Measurements from ENCODE around the gene FCN1. TPM values are rescaled to one million over a fixed set of nuclear protein-coding genes. Genes with fewer than 3 reads are reported as not detected.

Gene FCN1
- total RNA-seq, 1 donor from 2014 or later: not detected

- peaks cover 13% of the 10 kb centered on the region for H3K27me3 Mint-ChIP-seq (ENCODE audit: insufficient read depth, low read depth)
- Histone ChIP-seq H2AFZ (replicated peaks) (no peak overlapping the region), H3K9me3 (ENCODE audit: low read depth) (no peaks in the 10 kb centered on the region), H3K4me1 (no peaks in the 10 kb centered on the region), H3K4me3 (no peak overlapping the region), H3K27me3 (no peaks in the 10 kb centered on the region), H3K36me3 (no peaks in the 10 kb centered on the region), H3K9ac (no peak overlapping the region), H4K20me1 (ENCODE audit: low read depth) (no peaks in the 10 kb centered on the region), H3K79me2 (ENCODE audit: low read depth) (no peaks in the 10 kb centered on the region), H3K4me2 (no peak overlapping the region), H3F3A (ENCODE audit: low read depth) (no peaks in the 10 kb centered on the region), H3K27ac (no peak overlapping the region)
- H3K27ac Mint-ChIP-seq: peak overlapping the region; percentile 57
- TF ChIP-seq EZH2phosphoT487 (IDR thresholded peaks at IDR 0.05): no peak
- no peak for TF ChIP-seq EZH2 (IDR thresholded peaks at IDR 0.05)
- TF ChIP-seq CTCF (IDR thresholded peaks at IDR 0.05): no peak
- no peaks in the 10 kb centered on the region for H3K4me1 Mint-ChIP-seq
- peaks cover 2% of the 10 kb centered on the region for H3K9me3 Mint-ChIP-seq
- no peak for DNase-seq (ENCODE audit: low spot score)
- H3K4me3 Mint-ChIP-seq: no peak overlapping the region
- H3K36me3 Mint-ChIP-seq: no peaks in the 10 kb centered on the region
Observed at GRCh38 chr9:134868751-134869553, 48.8 kb downstream of the FCN1 start.

DNA sequence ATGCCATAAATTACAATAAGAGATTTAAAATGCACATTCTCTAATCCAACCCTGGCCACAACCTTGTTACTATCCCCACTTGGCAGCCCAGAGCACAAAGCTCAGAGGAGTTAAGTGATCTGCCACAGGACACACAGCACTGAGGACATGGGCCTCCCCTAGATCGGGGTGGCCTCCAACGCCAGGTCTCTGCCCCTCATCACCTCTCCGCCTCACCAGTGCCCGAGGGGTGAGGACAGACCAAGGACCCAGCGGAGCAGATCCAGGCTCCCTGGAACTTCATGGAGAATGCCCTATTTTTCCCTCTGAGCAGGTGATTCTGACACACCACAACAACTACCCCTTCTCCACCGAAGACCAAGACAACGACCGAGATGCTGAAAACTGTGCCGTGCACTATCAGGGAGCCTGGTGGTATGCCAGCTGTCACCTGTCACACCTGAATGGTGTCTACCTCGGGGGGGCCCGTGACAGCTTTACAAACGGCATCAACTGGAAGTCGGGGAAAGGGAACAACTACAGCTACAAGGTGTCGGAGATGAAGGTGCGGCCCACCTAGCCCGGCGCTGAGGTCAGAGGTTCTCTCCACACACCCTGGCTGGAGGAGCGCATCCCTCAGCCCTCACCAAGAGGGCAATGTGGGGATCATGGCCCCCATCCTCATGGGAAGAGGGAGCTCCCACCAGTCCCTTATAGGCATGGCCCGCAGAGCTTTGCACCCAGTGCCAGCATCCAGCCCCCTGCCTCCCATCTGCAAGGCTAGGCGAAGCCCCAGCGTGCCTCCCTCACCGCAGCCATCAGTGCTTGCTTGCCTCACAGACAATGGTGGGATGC, 49.6 kb downstream of the FCN1 start:
- no peak for DNase-seq (ENCODE audit: low spot score)

DNA sequence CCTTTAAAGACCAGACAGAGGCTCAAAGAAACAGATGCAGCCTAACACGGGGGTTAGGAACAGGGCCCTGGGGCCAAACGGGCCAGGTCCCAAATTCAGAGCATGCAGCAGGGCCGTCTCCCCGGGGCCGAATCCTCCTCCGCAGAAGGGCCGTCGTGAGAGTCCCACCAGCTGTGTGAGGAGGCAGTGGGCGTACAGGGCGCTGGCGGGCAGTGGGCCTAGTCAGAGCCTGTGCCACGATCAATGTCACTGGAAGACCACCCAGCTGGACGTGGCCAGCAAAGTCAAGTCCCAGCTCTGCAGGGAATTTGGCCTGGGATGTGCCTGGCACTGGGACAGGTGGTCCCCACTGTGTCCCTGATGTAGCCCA, 52.9 kb downstream of the FCN1 start:
- H4K20me1 ChIP-seq (ENCODE audit: low read depth): no peaks in the 10 kb centered on the region
- Mint-ChIP-seq H3K4me3 (no peak overlapping the region), H3K4me1 (no peaks in the 10 kb centered on the region), H3K27ac (no peak overlapping the region), H3K9me3 (peaks cover 2% of the 10 kb centered on the region), H3K36me3 (no peaks in the 10 kb centered on the region), H3K27me3 (ENCODE audit: insufficient read depth, low read depth) (peaks cover 13% of the 10 kb centered on the region)
- no peak overlapping the region for H2AFZ ChIP-seq (replicated peaks)
- TF ChIP-seq CTCF (IDR thresholded peaks at IDR 0.05) (no peak), EZH2 (IDR thresholded peaks at IDR 0.05) (no peak)
- no peaks in the 10 kb centered on the region for H3F3A ChIP-seq (ENCODE audit: low read depth)
- H3K36me3 ChIP-seq: no peaks in the 10 kb centered on the region
- no peaks in the 10 kb centered on the region for H3K4me1 ChIP-seq
- no peak for DNase-seq (ENCODE audit: low spot score)
- H3K79me2 ChIP-seq (ENCODE audit: low read depth): no peaks in the 10 kb centered on the region
- no peak overlapping the region for H3K4me3 ChIP-seq
- H3K27ac ChIP-seq: no peak overlapping the region
- no peak overlapping the region for H3K9ac ChIP-seq
- H3K4me2 ChIP-seq: no peak overlapping the region
- H3K9me3 ChIP-seq (ENCODE audit: low read depth): no peaks in the 10 kb centered on the region
- no peaks in the 10 kb centered on the region for H3K27me3 ChIP-seq

More for the DNA sequence above, 49.6 kb downstream of the FCN1 start:
- no peak overlapping the region for H3K4me3 ChIP-seq
- no peaks in the 10 kb centered on the region for H3K79me2 ChIP-seq (ENCODE audit: low read depth)
- Mint-ChIP-seq H3K27me3 (ENCODE audit: insufficient read depth, low read depth) (peaks cover 13% of the 10 kb centered on the region), H3K4me3 (no peak overlapping the region), H3K36me3 (no peaks in the 10 kb centered on the region), H3K27ac (peak overlapping the region; percentile 11), H3K4me1 (no peaks in the 10 kb centered on the region), H3K9me3 (peaks cover 2% of the 10 kb centered on the region)
- no peak overlapping the region for H3K9ac ChIP-seq
- no peaks in the 10 kb centered on the region for H3K4me1 ChIP-seq
- H3K27ac ChIP-seq: no peak overlapping the region
- no peaks in the 10 kb centered on the region for H4K20me1 ChIP-seq (ENCODE audit: low read depth)
- H3K4me2 ChIP-seq: no peak overlapping the region
- H3K9me3 ChIP-seq (ENCODE audit: low read depth): no peaks in the 10 kb centered on the region
- no peaks in the 10 kb centered on the region for H3F3A ChIP-seq (ENCODE audit: low read depth)
- TF ChIP-seq CTCF (IDR thresholded peaks at IDR 0.05) (no peak), EZH2phosphoT487 (IDR thresholded peaks at IDR 0.05) (no peak), EZH2 (IDR thresholded peaks at IDR 0.05) (no peak)
- H3K36me3 ChIP-seq: no peaks in the 10 kb centered on the region
- no peaks in the 10 kb centered on the region for H3K27me3 ChIP-seq
- H2AFZ ChIP-seq (replicated peaks): no peak overlapping the region
